HG03442 (cell line): Measurements from ENCODE around the gene RNF183.
"Not testable (repeated sequence)": the region's sequence is repeated elsewhere in the genome, so short reads cannot be mapped to it uniquely, and the experiment has no call there.

Experiments
- ATAC-seq: cut with Tn5 transposase; IDR thresholded peaks from one replicate; pipeline ENCODE4 v1.9.1; 2021; ENCODE audit warnings: mild to moderate bottlenecking, moderate library complexity; ENCODE audit not compliant: unreplicated experiment

RNF183 gene

DNA sequence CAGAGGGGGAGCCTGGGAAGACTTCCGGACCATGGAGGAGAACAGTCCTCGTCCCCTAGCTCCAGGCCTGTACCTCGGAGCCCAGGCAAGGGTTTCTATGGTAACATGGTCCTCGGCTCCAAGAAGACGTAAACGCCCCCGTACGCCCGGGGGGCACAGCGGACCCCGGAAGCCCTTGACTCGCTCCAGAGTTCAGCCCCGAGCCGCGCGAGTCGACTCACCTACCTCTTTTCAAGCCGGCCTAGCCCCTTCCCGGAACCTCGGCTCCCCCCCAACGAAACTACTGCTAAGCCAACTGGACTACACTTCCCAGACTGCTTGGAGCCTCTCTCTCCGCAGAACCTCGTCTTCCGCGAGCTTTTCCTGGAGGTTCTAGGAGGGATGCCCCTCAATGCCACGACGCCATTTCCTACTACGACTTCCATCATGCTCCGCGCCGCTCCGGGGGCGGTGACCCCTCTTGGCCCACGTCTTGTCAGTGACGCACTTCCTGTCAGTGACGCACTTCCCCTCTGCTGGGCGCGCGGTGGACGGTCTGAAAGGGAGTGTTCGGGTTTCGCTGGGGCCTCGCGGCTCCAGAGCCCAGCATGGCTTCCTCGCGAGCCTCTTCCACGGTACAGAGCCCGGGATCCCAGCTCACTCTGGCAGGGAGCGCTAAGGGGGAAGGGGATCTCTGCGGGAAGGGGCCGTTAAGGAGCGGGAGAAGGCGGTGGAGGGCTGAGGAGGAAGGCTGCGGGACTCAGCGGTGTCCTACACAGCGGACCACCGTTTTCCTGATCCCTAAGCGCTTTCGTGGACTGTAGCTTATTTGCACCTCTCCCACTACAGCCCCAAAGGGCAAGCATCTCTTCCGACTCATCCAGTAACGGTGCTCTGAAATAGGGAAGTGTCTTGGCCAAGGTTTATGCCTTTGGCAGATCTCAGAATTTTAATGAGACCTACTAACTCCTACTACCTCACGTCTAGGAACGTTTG is 27.7 kb downstream of the RNF183 start, which contains the start of the genes CDC26 and PRPF4:
Gene CDC26 (minus strand): TSS at position 416 of the 975 bp plus-strand sequence. CDS start 3,065 bp downstream, outside the sequence.
Gene PRPF4 (plus strand): TSS at position 502 of the 975 bp plus-strand sequence. CDS start 86 bp downstream, at position 588.
- ATAC-seq, result peak; percentile 97

DNA sequence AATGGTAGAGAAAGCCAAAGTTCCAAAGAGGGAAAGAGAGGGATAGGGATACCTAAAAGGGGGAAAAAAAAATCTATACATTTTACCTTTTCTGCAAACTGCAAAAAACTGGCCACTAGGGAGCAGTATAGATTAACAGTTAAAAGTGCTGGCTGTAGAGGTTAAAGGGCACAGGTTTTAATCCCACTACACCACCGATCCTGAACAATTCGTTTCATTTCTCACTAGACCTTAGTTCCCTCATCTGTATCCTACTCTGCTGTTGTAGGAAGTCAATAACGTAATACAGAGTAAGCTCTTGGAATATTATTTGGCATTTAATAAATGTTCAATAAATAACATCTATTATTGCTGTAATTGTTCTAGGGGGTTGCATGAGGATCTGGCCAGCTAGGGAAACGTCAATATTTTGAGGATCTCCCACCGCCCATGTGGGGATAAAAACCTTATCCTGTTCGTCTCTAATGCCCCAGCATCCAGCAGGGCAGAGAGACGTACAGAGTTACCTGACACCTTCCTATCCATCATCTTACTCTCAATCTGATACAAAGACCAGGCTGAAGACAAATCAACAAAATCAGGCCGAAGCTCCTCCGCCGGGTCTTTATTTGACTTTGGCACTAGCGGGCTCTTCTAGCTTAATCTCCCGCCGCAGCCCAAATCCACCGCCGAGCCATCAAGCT is 28.6 kb downstream of the RNF183 start:
- ATAC-seq, result no peak

DNA sequence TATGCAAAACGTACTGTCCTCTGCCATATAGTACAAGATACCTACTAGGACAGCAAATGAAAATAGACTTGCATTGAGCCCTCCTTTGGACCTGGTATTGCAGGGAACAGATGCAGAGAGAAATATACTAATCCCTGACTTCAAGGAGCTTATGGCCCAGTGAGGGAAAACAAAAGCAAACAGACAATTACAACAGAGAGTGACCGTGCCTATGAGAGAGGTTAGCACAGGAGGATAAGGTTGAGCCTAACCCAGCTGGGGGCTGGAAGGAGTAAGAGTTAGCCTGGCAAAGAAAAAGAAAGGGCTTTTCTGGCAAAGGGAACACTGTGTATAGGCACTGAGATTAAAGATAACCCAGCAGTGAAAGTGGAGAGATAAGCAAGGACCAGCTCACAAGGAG is 33.3 kb downstream of the RNF183 start:
- no peak for ATAC-seq

DNA sequence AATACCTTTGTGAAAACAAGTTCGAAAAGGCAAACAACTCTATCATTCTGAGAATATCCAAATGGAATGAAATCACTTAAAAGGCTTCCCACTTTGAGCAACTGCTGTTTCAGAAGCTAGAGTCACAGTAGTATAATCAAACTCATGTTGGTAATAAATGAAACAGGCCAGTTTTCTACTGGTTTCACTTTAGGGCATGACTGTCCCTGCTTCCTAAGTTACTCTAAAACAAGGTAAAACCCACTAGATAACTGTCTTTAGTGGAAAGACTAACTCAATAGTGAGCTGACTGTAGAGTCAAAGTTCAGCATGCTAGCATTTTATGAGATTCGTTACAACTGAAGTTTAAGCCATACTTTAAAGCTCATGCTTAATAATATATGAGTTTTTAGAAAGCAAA is 33.8 kb downstream of the RNF183 start:
- no peak for ATAC-seq

- ATAC-seq, result no peak
Observed at GRCh38 chr9:113267911-113268566, 35.1 kb downstream of the RNF183 start.

GRCh38 chr9:113266174-113266573 is 37.0 kb downstream of the RNF183 start:
- no peak for ATAC-seq

DNA sequence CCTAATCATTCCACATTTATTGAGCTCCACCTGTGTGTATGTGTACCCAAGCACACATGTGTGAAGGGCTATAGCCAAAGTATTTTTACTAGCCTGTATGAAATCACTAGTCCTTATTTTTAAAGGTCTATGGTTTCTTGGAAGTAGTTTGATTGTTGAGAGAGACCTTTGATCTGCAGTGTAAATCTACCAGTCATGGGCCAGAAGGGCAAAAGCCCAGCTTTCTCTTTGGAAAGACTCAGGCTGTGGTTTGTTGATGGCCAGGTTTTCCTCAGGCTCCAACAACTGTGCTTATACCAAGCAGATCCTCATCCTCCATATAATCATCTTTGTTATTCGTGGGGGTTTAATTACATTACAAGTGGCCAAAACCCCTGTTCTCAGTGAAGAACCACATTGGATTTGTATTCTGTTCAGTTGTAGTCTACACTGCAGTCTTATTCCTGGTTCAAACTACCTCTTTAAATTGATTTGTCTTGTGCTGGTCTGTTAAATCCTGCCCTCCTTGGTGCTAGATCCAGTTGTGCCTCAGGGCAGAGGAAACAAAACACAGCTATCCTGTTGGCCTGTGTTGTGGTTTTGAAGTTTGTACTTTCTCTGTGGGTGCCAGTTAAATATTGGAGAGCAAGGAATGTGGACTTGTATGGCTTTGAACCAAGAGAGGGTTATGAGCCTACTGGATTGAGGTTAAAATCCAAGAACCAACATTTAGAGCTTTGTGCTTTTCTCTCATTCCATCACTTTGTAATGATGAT is 41.1 kb downstream of the RNF183 start:
- ATAC-seq, result no peak

DNA sequence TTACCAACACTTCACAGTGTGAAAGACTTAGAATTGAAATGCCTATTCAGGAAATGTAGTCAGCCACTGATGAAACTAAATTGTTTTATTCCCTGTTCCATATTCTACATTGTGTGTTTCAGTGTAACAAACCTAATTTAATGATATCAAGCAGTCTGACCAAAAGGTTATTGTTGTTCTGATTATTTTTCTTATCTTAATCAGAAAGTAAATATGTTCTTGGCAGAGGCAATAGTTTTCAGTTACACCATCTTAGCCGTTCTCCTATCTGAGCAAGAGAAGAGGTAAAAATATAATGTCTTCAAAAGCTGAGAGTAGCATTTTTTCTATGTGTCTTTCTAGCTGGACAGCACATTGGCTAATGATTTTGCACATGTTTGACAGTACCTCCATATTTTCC is 44.9 kb downstream of the RNF183 start:
- no peak for ATAC-seq

DNA sequence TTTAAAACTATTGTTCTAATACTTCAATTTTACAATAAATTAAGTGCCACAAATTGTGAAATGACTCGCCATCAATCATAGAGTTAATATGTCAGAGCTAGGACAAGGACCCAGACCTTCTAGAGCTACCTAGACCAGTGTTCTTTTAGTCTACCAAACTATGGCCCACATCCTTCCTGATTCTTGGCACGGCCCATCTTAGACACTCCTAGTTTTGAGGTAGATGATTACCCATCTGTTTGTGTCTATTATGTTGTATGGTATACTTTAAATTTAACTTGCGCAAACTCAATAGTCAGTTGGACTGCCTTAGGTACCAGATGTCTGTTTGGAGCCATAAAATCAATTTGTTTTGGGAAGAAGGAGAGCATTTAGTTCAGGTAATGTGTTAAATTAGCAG is 45.3 kb downstream of the RNF183 start:
- no peak for ATAC-seq

GRCh38 chr9:113255438-113255837 is 47.7 kb downstream of the RNF183 start:
- no peak for ATAC-seq

DNA sequence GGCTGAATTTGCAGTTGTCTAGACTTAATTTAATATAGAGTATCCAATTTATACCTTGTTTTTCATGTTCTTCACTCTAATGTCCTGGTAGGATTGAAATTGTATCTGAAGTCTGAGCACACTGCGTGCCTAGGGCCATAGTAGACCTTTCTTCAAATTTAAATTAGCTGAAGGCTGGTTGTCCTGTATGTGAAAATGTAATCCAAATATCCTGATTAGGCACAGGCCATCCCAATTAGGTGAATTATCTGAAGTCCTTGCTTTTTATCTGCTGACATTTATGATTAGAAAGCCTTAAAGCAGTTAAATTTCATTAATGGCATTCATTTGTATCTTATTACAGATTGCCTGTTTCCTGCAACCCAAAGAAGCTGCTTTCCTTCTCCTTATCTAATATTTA is 48.2 kb downstream of the RNF183 start:
- ATAC-seq, result no peak

DNA sequence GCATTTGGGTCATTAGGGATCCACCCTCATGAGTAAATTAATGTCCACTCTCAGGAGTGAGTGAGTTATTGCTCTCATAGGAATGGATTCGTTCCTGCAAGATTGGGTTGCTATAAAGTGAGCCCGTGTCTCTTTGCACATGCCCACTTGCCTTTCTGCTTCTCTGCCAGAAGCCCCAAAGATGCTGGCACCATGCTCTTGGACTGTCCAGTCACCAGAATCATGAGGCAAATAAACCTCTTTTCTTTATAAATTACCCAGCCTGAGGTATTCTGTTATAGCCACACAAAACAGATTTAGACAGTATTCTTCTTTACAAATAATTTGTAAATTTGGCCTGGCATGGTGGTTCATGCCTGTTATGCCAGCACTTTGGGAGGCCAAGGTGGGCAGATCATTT is 52.4 kb downstream of the RNF183 start:
- no peak for ATAC-seq

GRCh38 chr9:113249661-113250060 is 53.5 kb downstream of the RNF183 start:
- not testable (repeated sequence) for ATAC-seq

DNA sequence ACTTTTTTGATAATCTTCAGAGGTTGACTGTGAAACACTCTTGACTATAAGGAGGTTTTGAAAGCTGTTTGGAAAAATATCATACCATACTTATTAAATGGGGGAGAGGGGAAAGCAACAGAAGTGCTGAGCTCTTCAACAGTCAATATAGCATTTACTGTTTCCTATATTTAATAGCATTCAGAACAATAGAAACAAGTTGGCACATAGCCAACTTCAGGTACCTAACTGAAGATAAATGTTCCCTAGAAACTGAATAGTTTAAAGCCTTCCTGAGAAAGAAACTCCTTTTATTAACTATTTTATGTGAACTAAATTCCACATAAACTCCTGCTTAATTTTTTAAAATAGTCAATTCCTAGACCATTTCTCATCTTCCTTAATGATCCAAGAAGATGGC is 55.5 kb downstream of the RNF183 start:
- ATAC-seq, result no peak
